Cerebellar cortex (tissue), 1 donor: ENCODE data around the gene TOMM7.
A peak's percentile ranks its signal among the peaks of the same experiment; 100 is the strongest.
"Not testable (repeated sequence)": the region's sequence is repeated elsewhere in the genome, so short reads cannot be mapped to it uniquely, and the experiment has no call there.

Source experiments
- DNase-seq: peaks from one replicate; pipeline ENCODE4 v3.0.0-alpha.2; 2015; ENCODE audit warnings: low spot score

Gene TOMM7

DNA sequence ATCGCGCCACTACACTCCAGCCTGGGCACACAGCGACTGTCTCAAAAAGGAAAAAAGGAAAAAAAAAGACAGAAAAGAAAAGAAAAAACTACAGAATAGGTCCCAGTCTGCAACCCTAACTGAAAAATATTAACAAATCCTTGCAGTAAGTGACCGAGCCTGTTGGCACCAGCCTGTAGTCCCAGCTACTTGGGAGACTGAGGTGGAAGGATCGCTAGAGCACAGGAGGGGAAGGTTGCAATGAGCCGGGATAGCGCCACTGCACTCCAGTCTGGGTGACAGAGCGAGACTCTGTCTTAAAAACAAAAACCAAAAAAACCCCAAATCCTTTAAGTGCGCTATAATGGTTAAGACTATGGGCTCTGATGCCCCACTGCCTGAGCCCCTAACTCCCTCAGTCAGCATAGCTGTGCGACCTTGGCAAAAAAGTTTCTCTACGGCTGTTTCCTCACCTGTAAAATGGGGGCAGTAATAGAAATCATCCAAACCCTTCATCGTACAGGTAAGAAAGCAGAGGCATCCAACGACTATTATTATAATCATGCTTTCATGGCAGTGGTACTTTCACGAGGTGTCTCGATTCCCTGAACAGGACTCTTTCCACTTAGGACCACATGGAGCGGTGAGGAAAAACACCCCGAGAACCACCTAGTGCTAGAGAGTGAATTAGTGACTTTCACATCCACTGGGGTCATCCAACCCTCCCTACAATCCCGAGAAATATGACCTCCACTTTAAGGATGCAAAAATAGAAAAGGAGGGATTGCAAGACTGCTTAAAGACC is 755 bp downstream of the TOMM7 start:
- DNase-seq: peak; percentile 11

DNA sequence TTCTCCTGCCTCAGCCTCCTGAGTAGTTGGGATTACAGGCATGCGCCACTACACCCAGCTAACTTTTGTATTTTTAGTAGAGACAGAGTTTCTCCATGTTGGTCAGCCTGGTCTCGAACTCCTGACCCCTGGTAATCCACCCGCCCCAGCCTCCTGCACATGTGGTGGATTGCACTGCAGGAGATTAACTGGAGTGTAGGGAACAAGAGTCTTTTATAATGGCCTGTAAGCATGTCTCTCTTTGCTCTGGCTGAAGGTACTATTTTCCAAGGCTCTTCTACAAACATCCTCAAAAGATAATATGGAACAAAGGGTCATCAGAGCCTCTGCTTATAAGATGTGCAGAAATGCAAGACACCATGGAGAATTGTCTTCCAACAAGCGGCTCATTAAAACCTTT is 3.2 kb downstream of the TOMM7 start:
- no peak for DNase-seq

DNA sequence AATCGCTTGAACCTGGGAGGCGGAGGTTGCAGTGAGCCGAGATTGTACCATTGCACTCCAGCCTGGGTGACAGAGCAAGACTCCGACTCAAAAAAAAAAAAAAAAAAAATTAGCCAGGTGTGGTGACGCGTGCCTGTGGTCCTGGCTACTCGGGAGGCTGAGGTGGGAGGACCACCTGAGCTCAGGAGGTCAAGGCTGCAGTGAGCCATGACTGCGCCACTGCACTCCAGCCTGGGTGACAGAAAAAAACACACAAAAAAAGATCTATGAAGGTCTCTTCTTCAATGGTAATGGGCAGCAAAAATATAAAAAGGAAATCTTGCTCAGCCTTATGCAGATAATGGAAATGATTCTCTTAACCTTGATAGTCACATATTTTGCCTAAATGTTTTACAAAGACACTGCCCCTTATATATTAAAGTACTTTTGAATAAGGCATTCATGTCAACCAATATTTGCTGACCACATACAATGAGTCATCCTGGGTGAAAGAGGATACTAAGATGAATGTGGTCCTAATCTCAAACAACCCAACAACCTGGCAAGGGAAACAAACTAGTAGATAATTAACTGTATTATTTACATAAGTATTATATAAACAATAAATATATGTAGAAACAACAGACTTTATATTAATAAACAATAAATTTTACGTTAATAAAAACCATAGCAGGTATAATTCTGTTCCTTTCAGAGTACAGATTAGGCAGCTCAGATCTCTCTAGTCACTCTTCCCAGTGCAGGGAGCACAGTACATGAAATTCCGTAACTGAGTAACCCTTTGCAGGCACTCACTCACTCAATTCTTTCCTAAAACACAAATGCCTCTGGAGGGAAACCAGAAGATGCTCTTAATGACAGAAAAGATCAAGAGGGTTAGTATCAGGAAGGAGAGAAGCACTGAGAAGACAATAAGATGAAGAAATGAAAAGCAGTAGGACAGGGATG is 8.1 kb downstream of the TOMM7 start:
- DNase-seq: no peak

DNA sequence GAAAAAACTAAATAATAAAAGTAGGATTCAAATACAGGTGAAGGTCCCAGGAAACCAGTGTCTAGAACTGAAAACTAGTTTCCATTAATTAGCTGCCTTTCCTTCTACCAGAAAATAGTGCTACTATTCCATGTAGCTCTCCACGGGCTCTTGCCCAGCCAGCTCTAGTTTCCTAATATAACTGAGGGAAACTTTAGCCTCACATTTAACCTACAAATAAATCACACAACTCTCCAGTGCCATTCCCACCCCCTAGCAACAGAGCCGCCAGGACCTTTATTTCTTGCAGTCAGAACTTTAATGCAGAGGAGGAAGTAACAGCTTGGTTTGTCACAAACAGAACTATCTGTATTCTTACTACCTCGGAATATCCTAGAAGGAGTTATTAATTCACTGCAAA is 10.3 kb downstream of the TOMM7 start:
- no peak for DNase-seq

DNA sequence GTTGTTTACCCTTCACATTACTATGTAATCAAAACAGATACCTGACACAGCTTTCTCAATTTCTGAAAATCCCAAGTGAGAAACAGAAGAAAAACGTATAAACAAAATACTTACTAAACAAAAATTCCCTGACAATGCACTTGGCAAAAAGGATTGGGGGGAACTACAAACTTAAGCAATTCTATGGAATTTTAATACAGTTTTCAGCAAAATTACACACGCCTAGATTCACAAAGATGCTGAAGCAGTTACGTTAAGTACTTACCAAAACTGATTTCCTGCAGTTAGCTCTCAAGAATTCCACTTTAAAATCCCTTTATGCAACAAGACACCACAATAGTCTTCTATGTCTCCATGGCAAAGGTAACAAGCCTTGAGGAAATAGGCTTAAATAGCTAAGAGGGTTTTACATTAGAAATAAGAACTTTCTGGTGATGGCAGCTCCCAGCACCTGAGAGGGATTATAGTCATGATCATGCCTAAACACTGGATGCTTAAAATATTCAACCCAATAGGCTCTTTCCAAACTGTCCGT is 10.8 kb downstream of the TOMM7 start:
- no peak for DNase-seq

DNA sequence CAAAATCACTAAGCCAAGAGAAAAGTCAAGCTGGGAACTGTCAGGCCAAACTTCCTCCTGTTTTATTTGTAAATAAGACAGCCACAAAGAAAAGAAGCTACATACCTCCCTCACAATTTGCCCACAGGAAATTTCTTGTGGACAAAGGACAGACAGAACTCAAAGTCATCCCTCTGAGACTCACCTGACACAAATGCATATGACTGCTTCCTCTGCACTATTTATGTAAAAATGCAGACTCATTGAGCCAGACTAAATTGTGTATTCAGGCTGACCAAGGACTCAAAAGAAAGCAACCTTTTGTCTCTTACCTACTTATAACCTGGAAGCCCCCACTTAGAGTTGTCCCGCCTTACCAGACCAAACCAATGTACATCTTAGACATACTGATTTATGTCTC is 11.8 kb downstream of the TOMM7 start:
- no peak for DNase-seq

DNA sequence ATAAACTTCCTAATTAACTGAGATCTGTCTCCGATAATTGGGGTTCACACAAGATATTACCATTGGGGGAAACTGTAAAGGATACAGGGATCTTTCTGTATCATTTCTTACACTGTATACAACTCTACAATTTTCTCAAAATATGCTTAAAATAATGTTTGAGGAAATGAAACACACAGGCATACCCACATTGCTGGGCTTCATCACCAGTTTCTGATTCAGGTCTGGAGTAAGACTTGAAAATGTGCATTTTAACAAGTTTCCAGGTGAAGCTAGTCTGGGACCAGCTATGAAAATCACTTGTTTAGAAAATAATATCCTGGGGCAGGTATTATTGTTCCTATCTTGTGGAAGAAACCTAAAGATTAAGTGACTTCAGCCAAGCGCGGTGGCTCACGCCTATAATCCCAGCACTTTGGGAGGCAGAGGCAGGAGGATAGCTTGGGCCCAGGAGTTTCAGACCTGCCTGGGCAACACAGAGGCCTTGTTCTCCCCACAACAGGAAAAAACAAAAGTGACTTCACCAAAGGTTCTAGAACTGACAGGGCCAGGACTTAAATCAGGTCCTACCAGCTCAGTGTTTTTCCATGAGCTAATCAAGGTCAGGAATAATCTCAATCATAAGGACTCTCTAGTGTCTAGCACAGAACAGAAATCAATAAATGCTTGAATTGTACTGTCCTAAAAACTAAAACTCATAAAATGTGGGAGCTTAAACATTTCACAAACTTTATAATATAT is 12.6 kb downstream of the TOMM7 start:
- no peak for DNase-seq

DNA sequence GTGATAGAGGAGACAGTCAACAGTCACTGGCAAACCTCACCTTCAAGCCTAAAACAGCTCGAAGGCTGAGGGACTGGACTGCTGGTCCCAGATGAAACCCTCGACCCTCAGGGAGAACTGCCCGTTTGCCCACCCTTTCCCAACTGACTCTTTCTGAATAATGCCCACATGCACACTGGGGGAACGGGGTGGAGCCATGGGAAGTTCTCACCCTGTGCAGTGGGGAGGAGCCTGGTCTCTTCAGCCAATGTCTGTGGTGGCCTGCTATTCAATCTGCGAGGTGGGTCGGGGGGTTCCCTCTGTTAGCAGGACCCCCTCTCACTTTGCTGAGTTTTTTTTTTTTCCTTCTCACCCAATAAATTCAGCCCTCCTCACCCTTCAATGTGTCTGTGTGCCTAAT is 14.5 kb downstream of the TOMM7 start:
- DNase-seq: no peak

DNA sequence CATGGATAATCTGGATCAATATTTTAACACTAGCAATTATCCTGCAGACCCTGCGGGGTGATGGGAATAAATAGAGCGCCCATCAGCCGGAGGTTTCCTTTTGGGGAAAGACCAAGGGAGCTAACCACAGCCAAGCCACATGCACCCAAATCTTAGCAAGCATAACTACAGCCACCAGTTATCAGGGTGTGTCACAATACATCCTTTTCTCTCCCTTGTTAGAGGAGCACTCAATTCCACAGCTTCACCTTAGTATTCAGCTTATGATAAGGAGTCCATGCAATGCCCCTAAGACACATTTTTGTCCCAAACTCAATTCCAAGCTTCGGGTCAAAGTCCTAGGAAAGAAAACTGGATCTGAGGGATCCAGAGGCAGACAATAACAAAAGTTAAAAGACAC is 15.9 kb downstream of the TOMM7 start:
- no peak for DNase-seq

DNA sequence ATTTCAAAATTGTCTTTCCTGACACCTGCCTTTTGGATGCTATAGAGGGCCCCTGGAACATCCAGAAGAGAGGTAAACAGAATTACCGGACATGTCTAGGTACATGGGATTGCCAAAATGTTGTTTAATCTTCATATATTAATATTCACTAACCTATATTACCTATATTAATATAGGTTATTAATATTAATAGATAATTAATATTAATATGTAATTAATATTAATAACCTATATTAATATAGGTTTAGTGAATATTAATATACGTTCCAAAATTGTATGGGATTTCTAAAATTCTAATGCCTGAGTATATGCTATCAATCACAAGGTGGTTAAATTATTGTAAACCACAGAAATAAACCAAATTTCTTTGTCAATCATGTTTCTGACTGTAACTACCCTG is 17.4 kb downstream of the TOMM7 start:
- no peak for DNase-seq

DNA sequence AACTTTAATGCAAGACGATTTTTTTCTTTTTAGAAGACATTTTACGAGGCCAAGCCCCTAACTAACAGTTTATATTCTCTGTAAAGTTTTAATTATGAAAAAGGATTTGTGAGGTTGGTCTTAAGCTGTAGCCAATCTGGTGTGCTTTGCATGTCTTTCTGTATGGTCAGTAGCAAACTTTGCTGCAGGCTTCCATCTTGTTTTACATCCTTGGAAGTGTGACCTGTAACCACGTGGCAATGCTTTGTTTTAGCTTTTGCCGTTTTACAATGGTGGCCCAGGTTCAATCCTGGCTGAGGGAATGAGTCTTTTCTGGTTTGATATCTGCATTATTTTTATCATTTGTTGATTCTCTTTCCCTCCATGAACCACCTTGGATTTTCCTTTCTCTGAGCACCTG is 19.8 kb downstream of the TOMM7 start:
- not testable (repeated sequence) for DNase-seq

DNA sequence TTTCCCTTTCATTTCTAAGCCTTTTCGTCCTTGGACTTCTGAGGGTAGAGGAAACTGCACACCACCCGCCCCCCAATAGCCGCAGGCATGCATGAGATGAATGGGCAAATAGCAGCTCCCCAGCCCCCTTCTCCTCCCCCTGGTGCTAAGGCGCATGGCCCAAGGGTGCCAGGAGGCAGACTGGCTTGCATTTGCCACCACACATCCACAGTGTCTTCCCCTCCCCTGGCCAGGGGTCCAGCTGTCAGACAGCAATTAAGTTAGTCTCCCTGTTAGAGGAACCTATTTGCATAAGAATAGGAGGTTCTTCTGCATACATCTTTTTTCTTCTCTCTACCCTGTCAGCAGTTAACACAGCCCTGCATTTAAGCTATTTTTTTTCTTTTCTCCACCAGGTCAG is 20.2 kb downstream of the TOMM7 start:
- no peak for DNase-seq

DNA sequence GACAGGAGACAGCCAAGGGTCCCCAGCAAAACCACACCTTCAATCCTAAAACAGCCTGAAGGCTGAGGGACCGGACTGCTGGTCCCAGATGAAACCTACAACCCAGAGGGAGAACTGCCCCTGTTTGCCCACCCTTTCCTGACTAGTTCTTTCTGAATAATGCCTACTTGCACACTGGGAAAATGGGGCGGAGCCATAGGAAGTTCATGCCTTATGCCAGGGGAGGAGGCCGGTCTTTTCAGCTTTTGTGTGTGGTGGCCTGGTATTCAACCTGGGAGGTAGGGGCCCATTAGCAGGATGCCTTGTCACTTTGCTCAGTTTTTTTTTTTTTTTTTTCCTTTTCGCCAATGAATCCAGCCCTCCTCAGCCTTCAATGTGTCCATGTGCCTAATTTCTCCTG is 20.7 kb downstream of the TOMM7 start:
- DNase-seq: no peak

DNA sequence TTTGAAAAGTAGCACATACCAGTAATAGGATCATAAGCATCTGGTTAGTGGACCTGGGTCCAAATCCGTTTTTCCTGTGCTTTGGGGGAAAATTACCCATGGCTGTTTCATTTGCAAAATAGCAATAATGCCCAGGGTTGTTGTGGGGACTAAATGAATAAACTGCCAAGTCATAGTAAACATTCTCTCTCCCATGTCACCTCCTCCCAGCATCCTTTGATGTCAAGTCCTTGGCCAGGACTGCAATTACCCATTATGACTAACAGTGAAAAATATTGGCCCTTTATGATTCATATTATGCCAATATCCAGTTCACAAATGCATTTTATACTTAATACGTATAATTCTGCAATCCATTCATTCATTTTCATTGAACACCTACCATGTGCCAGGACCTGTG is 23.0 kb downstream of the TOMM7 start:
- no peak for DNase-seq

DNA sequence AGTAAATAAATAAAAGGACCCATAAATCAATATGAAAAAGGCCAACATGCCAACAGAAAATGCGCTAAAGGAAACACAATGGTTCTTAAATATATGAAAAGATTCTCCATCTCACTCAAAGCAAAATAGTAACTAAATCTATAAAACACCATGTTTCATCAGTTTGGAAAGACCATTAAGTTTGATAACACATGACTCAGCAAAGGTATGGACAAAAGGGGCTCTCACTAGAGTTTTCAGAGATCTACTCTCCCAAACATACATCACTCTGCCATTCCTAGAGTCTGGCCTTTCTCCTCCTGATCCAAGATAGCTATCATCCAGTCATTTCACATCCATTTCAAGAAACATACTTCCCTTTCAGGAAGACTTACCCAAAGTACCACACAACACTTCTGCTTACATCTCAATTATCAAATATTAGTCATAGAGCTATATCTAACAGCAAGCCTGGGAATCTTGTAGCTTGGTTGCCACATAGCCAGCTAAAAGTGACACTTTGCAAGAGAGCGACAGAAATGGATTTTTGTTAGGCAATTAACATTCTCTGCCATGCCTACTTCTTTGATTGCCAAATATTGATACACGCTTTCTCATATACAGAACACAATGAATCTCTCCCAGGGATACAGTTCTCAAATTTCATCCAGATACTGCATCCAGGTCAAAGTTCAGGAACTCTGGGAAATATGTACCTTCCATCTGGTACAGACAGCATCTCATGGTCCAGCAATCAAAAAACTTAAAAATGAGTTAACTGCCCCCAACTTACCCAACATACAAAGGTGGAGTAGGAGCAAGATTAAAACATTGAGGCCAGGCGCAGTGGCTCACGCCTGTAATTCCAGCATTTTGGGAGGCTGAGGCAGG is 28.8 kb downstream of the TOMM7 start:
- no peak for DNase-seq

DNA sequence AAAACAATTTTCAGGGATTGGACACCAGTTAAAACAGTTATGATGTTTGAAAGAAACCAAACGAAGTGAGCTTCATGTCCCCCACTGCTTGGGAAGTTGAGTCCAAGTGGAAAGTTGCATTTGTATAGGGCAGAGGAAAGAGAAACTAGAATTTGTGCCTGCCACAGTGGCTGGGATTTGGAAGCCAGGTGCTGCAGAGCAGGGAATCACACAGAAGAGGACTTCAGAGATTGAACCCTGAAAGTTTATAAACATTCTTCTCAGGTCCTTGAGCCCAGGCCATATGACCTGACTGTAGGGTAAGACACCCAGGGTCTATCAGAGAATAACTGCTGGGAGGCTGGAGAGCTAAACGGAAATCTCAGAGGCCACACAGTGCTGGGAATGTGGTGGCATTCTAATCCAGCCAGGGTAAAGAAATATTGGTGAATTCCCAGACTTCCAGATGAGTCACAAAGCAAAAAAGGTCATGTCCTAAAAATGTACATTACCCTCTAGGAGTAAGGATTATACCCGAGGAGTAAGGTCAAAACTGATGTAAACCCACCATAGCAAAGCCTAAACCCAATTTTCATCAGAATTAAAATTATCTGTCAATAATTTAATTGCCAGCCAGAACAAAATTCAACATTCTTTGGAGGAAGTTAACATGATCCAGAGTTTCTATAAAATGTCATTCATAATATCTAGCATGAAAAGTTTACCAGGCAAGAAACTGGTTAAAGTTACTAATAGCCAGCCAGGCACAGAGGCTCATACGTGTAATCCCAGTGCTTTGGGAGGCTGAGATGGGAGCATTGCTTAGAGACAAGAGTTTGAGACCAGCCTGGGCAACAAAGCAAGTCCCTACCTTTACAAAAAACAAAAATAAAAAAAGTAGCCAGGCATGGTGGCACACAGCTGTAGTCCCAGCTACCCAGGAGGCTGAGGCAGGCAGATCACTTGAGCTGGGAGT is 31.2 kb downstream of the TOMM7 start:
- DNase-seq: no peak

DNA sequence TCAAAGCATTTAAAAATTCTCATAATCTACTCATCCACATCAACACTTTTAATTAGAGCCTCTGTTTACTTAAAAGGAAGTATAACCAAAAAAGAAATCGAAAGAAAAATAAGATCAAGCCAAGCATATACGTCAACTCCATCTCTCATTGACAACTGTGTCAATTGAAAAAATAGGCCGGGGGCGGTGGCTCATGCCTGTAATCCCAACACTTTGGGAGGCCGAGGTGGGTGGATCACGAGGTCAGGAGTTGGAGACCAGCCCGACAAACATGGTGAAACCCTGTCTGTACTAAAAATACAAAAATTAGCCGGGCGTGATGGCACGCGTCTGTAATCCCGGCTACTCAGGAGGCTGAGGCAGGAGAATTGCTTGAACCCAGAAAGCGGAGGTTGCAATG is 32.0 kb downstream of the TOMM7 start:
- not testable (repeated sequence) for DNase-seq

DNA sequence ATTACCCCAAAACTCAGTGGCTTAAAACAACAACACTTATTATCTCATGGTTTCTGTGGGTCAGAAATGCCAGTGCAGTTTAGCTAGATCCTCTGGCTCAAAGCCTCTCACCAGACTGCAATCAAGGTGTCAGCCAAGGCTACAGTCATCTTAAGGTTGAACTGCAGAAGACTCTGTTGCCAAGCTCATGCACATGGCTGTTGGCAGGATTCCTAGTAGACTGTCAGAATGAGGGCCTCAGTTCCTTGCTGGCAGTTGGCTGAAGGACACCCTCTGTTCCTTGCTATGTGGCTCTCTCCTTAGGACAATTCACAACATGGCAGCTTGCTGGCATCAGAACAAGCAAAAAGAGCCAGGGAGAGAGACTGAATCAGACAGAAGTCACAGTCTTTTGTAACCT is 34.7 kb downstream of the TOMM7 start:
- DNase-seq: peak; percentile 11

DNA sequence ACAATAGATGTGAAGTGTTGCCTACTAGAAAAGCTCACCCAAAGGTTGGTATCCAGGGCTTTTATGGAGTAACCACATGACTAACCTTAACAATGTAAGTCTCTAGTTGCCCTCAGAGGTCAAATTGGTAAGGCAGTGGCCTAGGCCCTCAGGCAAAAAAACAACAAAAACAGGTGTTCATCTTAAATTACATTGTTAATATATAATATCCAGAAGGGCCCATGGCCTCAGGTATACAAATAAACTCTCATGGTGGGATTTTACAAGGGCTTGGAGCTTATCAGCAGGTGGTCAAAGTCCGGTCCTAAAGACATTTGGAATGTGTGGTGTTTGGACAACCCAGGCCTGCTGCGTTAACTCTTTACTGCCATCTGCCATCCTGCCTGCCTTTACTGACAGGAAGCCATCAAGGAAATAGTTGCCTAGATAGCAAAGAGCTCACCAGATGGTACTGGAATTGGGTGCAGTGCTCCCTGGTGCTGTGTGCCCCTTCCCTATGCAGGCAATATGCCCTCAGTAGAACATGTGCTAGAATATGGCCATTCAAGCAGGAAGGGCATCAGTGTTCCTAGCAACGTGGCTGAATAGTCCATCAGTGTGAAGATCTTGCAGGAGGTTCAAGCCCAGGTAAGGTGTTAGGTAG is 36.2 kb downstream of the TOMM7 start:
- no peak for DNase-seq

DNA sequence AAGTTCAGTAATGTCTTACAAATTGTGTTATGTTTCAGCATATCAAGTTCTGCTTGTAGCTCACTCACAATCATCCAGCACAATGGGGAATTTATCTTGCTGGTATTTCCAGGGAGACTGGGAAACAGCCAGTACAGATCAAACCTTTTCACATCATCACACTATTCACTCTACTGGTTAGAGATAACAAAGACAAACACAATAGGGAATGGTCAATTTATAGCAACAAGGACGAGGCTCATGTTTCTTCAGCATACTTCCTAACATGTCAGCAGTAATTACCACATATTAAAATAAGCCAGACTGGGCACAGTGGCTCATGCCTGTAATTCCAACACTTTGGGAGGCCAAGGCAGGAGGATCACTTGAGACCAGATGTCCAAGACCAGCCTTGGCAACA is 38.3 kb downstream of the TOMM7 start:
- no peak for DNase-seq
